Esophagus squamous epithelium (tissue), 5 donors: ENCODE results near the gene CRB2. TPM values are rescaled to one million over a fixed set of nuclear protein-coding genes. Genes with fewer than 3 reads are reported as not detected.

Experiments used
- DNase-seq: peaks from one replicate; lab custom pipeline; 2025; lab: John Stamatoyannopoulos, UW
- H3K27ac ChIP-seq, 4 donors: fragments of 200-600 bp; sonication (generic); one replicate each; pipeline ENCODE4 v1.5.1; 2016 to 2019; ENCODE audit warnings: mild to moderate bottlenecking in 1 of 4
- H3K27me3 ChIP-seq, 4 donors: fragments of 200-600 bp; sonication (generic); 1 replicate in 3 of 4; 2 replicates in 1 of 4; pipeline versions ENCODE4 v1.5.1 to v1.6.0; 2017 to 2021; ENCODE audit warnings: antibody characterized with exemption in 1 of 4
- H3K36me3 ChIP-seq, 3 donors: fragments of 200-600 bp; sonication (generic); one replicate each; pipeline ENCODE4 v1.5.1; 2016 to 2019
- H3K4me1 ChIP-seq, 3 donors: fragments of 200-600 bp; sonication (generic); one replicate each; pipeline ENCODE4 v1.5.1; 2017 to 2019
- H3K4me3 ChIP-seq, 4 donors: fragments of 200-600 bp; sonication (generic); 1 replicate in 3 of 4; 2 replicates in 1 of 4; pipeline ENCODE4 v1.5.1; 2016 to 2019; ENCODE audit warnings: mild to moderate bottlenecking in 2 of 4, moderate library complexity in 1 of 4
- H3K9me3 ChIP-seq, 3 donors: fragments of 200-600 bp; sonication (generic); one replicate each; pipeline ENCODE4 v1.5.1; 2016 to 2019
- POLR2A ChIP-seq, 4 donors: fragments of 450-650 bp; IDR thresholded peaks; one replicate each; pipeline ENCODE4 v1.6.1; 2017; ENCODE audit warnings: antibody characterized with exemption in 4 of 4, mild to moderate bottlenecking in 4 of 4, moderate library complexity in 3 of 4
- WGBS, 2 donors: methylation state at CpG; one replicate each; pipeline ENCODE4 v1.1.5; 2018; 5-methylcytosine and 5-hydroxymethylcytosine counted together
- intact Hi-C: fragments of 100-400 bp; cut with DNase I; formaldehyde crosslinking; loops from one replicate; pipeline ENCODE4 v1.15.0; 2022
- total RNA-seq, 4 donors: library from RNA; depleted of rRNA; stranded (reverse); fragments of >200 nt; gene quantifications; one replicate each; pipeline ENCODE4 v1.1.0, GENCODE V29; 2016
- TF ChIP-seq, protein P1 (sequence below), 6 experiments: fragments of 450-650 bp in 4 of 6; fragments of 200-600 bp in 2 of 6; sonication (generic) in 2 of 6; IDR thresholded peaks; one replicate each; pipeline ENCODE4 v1.5.1; 2016 to 2019; ENCODE audit warnings: antibody characterized with exemption in 6 of 6, mild to moderate bottlenecking in 4 of 6, moderate library complexity in 4 of 6
- donor health status: DM: yes; HTN: yes; CAD: no.

The CRB2 gene
- total RNA-seq, 4 donors from 2014 or later, result not detected

DNA sequence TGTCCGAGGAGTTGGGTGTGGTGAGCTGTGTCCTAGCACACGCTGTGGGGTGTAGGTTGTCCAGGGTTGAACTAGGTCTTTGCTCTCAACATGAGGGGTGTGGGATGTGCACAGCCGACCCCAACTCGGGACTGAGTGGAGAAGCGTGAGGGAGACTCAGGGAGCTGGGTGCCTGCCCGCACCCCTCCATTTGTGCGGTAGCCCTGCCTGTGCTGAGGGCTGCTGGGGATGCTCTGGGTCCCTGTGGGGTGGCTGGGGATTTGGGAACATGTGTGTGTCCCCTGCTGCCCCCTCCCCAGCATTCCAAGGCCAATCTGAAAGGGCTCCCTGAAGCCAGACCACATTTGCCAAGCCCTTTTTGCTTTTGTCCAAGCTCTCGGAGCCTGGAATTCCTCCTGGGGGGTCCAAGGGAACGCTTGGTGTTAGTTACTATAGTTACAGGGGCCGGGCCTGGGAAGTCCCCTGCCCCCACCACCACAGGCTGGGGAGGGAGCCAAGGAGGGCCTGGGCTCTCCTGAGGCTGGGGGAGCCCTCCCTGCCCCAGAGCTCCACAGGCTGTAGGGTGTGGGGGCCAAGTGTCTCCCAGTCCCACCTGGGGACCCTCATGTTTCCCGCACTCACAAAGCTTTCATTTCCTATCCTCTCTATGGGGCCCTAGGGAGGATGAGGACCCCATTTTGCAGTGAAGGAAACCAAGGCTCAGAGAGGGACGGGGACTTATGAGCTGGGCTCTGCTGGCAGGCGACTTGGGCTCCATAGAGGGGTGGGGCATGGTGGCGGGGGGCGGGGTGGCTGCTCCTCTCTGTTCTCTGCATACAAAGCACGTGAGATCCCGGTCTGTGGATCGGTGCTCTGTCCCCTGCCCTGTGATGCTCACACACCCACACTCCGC lies 1.1 kb downstream of the CRB2 start:
- H3K27ac ChIP-seq, result no peak overlapping the region
- WGBS, 2 donors, result 58 to 73% methylated on average over 3 to 12 of the region's 19 CpGs
- intact Hi-C loops, result no loop called here
- DNase-seq, result no peak
- no peak overlapping the region for H3K4me3 ChIP-seq
- TF ChIP-seq, protein P1, sequence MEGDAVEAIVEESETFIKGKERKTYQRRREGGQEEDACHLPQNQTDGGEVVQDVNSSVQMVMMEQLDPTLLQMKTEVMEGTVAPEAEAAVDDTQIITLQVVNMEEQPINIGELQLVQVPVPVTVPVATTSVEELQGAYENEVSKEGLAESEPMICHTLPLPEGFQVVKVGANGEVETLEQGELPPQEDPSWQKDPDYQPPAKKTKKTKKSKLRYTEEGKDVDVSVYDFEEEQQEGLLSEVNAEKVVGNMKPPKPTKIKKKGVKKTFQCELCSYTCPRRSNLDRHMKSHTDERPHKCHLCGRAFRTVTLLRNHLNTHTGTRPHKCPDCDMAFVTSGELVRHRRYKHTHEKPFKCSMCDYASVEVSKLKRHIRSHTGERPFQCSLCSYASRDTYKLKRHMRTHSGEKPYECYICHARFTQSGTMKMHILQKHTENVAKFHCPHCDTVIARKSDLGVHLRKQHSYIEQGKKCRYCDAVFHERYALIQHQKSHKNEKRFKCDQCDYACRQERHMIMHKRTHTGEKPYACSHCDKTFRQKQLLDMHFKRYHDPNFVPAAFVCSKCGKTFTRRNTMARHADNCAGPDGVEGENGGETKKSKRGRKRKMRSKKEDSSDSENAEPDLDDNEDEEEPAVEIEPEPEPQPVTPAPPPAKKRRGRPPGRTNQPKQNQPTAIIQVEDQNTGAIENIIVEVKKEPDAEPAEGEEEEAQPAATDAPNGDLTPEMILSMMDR (IDR thresholded peaks at IDR 0.05), result no peak
- TF ChIP-seq POLR2A (IDR thresholded peaks at IDR 0.05), result no peak
- H3K9me3 ChIP-seq, result no peaks in the 10 kb centered on the region
- H3K4me1 ChIP-seq, result peaks cover 0 to 46% (median 13%) of the 10 kb centered on the region in 3 donors
- peaks cover 0 to 32% (median 0%) of the 10 kb centered on the region in 4 donors for H3K27me3 ChIP-seq
- H3K36me3 ChIP-seq, result no peaks in the 10 kb centered on the region

DNA sequence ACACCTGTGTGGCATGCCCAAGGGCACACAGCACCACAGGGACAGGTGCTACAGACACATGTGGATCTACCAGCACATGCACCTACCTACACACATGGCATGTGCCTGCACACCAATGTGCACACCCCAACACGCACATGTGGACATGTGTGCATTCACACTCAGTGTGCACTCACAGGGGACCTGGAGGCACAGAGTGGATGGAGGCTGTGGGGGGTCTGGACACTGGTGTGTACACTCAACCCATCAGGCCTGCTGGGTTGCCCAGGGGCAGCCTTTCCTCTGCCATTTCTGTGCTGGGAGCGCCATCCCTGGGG lies 1.7 kb downstream of the CRB2 start:
- Histone ChIP-seq H3K4me3 (no peak overlapping the region), H3K36me3 (no peaks in the 10 kb centered on the region), H3K4me1 (peaks cover 0 to 40% (median 10%) of the 10 kb centered on the region in 3 donors), H3K27ac (no peak overlapping the region), H3K9me3 (no peaks in the 10 kb centered on the region), H3K27me3 (peaks cover 0 to 32% (median 0%) of the 10 kb centered on the region in 4 donors)
- TF ChIP-seq POLR2A (IDR thresholded peaks at IDR 0.05), result no peak
- TF ChIP-seq, protein P1 (IDR thresholded peaks at IDR 0.05), result no peak
- WGBS, 2 donors, result 89 to 100% methylated on average over 1 of the region's 2 CpGs
- DNase-seq, result no peak
- intact Hi-C loops, result no loop called here

DNA sequence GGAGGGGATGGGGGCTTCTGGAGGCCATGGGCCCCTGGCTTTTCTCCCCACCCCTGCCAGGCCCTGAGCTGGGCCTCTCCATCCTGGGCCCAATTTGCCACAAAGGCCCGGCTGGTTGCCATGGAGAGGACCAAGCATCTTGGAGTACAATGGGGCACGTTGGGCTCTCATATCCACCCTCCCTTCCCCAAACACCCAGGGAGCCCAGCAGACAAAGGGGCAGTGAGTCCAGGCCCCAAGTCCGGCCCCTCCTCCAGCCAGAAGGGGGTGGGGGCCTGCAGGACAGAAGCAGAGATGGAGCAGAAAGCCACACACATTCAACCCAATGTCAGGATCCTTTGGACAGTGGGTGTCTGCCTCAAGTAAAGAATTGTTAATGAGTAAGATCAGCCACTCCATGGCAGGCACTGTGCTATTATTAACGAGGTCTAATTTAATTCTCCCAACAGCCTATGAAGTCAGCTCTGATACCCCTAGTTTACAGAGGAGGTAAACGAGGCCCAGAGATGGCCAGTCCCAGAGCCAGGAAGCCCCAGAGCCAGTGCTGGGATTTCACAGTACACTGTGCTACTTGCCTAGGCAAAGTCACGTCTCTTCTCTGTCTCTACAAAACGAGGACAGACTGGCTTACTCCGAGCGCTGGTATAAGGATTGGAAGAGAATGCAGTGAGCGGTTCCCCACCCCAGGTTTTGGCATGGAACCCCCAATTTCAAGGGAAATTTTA lies 2.3 kb downstream of the CRB2 start:
- intact Hi-C loops, result no loop called here
- Histone ChIP-seq H3K4me3 (no peak overlapping the region), H3K27ac (no peak overlapping the region), H3K4me1 (peaks cover 0 to 33% (median 7%) of the 10 kb centered on the region in 3 donors), H3K27me3 (peaks cover 0 to 27% (median 0%) of the 10 kb centered on the region in 4 donors), H3K36me3 (no peaks in the 10 kb centered on the region), H3K9me3 (no peaks in the 10 kb centered on the region)
- 60 to 85% methylated on average over 1 to 10 of the region's 10 CpGs for WGBS, 2 donors
- no peak for DNase-seq
- no peak for TF ChIP-seq POLR2A (IDR thresholded peaks at IDR 0.05)

DNA sequence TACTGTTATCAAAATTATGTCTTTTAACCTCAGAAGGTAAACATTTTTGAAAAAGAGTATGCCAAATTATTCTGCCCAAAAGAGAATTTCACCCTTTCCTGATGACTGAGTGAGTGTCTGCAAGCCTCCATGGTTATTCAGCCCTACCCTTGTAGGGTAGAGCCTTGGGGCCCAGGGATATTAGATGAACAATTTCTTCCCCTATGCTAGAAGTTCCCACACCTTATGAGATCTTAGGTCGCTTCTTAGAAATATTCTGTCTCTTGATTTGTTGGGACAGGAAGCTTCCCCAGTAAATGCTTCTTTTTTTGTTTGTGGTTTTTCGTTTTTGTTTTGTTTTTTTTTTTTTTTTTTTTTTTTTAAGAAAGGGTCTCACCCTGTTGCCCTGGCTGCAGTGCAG lies 3.1 kb downstream of the CRB2 start:
- no peaks in the 10 kb centered on the region for H3K36me3 ChIP-seq
- peaks cover 0 to 26% (median 7%) of the 10 kb centered on the region in 3 donors for H3K4me1 ChIP-seq
- H3K4me3 ChIP-seq, result no peak overlapping the region
- 49 to 58% methylated on average over 2 of the region's 2 CpGs for WGBS, 2 donors
- no peaks in the 10 kb centered on the region for H3K9me3 ChIP-seq
- no peak for DNase-seq
- H3K27ac ChIP-seq, result no peak overlapping the region
- intact Hi-C loops, result no loop called here
- TF ChIP-seq POLR2A (IDR thresholded peaks at IDR 0.05), result no peak
- TF ChIP-seq, protein P1 (IDR thresholded peaks at IDR 0.05), result no peak
- peaks cover 0 to 19% (median 0%) of the 10 kb centered on the region in 4 donors for H3K27me3 ChIP-seq

DNA sequence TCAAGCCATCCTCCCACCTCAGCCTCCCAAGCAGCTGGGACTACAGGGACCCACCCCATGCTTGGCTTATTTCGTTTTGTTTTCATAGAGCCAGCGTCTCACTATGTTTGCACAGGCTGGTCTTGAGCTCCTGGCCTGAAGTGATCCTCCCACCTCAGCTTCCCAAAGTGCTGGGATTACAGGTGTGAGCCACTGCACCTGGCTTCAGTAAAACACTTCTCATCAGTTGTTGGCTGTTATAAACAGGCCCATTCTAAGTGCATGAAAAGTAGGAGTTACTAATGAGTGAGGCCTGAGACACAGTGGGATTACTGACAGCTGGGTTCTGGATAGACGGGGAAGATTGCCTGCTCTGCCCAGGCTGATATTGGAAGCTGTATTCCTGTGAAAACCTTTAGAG lies 3.5 kb downstream of the CRB2 start:
- no peak overlapping the region for H3K4me3 ChIP-seq
- no peak overlapping the region for H3K27ac ChIP-seq
- 38 to 65% methylated on average over 2 of the region's 3 CpGs for WGBS, 2 donors
- no peak for TF ChIP-seq POLR2A (IDR thresholded peaks at IDR 0.05)
- TF ChIP-seq, protein P1 (IDR thresholded peaks at IDR 0.05), result no peak
- DNase-seq, result no peak
- intact Hi-C loops, result no loop called here
- no peaks in the 10 kb centered on the region for H3K36me3 ChIP-seq
- H3K4me1 ChIP-seq, result peaks cover 0 to 21% (median 5%) of the 10 kb centered on the region in 3 donors
- H3K9me3 ChIP-seq, result no peaks in the 10 kb centered on the region
- peaks cover 0 to 15% (median 0%) of the 10 kb centered on the region in 4 donors for H3K27me3 ChIP-seq
